ENCODE results near the gene OR2AP1.

OR2AP1 gene

DNA sequence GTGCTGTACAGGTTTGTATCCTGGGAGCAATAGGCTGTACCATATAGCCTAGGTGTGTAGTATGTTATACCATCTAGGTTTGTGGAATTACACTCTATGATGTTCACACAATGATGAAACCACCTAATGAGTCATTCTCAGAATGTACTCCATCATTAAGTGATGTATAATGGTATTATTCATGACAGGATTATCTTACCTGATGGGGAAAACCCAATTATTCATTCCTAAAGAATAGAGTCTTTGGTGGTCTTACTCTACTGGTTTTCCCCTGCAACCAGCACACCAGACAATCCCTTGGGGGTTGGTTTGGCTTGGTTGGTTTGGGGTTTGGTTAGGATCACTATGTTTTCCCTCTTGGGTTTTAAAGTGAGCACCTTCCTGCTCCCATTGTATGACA lies 51.8 kb downstream of the OR2AP1 start:
- Mint-ChIP-seq H3K4me1 (peaks cover 27% of the 10 kb centered on the region), H3K9me3 (no peaks in the 10 kb centered on the region), H3K27ac (no peak overlapping the region), H3K36me3 (ENCODE audit: low read depth) (no peaks in the 10 kb centered on the region), H3K4me3 (no peak overlapping the region), H3K27me3 (peaks cover 41% of the 10 kb centered on the region)
- DNase-seq: peak; percentile 47
- ATAC-seq: peak; percentile 80

All from activated naive CD8-positive, alpha-beta T cell treated with anti-CD3 and anti-CD28 coated beads, Interleukin-2, amount 50 U/mL, for 24 hours (primary cell).